ENCODE measurements around the gene RNU6-1.

GRCh38 chr15:67832031-67832551 lies 7.8 kb downstream of the RNU6-1 start:
- TF ChIP-seq, protein P1, sequence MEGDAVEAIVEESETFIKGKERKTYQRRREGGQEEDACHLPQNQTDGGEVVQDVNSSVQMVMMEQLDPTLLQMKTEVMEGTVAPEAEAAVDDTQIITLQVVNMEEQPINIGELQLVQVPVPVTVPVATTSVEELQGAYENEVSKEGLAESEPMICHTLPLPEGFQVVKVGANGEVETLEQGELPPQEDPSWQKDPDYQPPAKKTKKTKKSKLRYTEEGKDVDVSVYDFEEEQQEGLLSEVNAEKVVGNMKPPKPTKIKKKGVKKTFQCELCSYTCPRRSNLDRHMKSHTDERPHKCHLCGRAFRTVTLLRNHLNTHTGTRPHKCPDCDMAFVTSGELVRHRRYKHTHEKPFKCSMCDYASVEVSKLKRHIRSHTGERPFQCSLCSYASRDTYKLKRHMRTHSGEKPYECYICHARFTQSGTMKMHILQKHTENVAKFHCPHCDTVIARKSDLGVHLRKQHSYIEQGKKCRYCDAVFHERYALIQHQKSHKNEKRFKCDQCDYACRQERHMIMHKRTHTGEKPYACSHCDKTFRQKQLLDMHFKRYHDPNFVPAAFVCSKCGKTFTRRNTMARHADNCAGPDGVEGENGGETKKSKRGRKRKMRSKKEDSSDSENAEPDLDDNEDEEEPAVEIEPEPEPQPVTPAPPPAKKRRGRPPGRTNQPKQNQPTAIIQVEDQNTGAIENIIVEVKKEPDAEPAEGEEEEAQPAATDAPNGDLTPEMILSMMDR (IDR thresholded peaks at IDR 0.05) = peak; percentile 10 to 37 (median 32)
- TF ChIP-seq POLR2A (IDR thresholded peaks at IDR 0.05) = no peak

All from right lobe of liver (tissue), 4 donors.